Measurements from ENCODE around the gene CALHM4. TPM values are rescaled to one million over a fixed set of nuclear protein-coding genes. Genes with fewer than 3 reads are reported as not detected.
A peak's percentile ranks its signal among the peaks of the same experiment; 100 is the strongest.

Gene CALHM4
- total RNA-seq, 6 experiments from 2014 or later: not detected

- H3K27ac ChIP-seq: no peak overlapping the region
- no peaks in the 10 kb centered on the region for H3K9me3 ChIP-seq
- ATAC-seq: no peak
These were observed 11.1 kb upstream of the CALHM4 start for GRCh38 chr6:116542426-116542825.

GRCh38 chr6:116543149-116543548 is 10.4 kb upstream of the CALHM4 start:
- no peak for DNase-seq
- no peaks in the 10 kb centered on the region for H3K9me3 ChIP-seq
- H3K27me3 ChIP-seq: no peaks in the 10 kb centered on the region
- no peaks in the 10 kb centered on the region for H3K4me1 ChIP-seq
- ATAC-seq: no peak
- intact Hi-C loops (cut with DNase I): no loop called here
- H3K27ac ChIP-seq: no peak overlapping the region
- no peak for TF ChIP-seq POLR2A (IDR thresholded peaks at IDR 0.05)
- TF ChIP-seq, protein P1, sequence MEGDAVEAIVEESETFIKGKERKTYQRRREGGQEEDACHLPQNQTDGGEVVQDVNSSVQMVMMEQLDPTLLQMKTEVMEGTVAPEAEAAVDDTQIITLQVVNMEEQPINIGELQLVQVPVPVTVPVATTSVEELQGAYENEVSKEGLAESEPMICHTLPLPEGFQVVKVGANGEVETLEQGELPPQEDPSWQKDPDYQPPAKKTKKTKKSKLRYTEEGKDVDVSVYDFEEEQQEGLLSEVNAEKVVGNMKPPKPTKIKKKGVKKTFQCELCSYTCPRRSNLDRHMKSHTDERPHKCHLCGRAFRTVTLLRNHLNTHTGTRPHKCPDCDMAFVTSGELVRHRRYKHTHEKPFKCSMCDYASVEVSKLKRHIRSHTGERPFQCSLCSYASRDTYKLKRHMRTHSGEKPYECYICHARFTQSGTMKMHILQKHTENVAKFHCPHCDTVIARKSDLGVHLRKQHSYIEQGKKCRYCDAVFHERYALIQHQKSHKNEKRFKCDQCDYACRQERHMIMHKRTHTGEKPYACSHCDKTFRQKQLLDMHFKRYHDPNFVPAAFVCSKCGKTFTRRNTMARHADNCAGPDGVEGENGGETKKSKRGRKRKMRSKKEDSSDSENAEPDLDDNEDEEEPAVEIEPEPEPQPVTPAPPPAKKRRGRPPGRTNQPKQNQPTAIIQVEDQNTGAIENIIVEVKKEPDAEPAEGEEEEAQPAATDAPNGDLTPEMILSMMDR (IDR thresholded peaks at IDR 0.05): no peak
- no peak overlapping the region for H3K4me3 ChIP-seq
- no peaks in the 10 kb centered on the region for H3K36me3 ChIP-seq

More at GRCh38 chr6:116542426-116542825, 11.1 kb upstream of the CALHM4 start:
- Histone ChIP-seq H3K4me1 (no peaks in the 10 kb centered on the region), H3K27me3 (no peaks in the 10 kb centered on the region), H3K36me3 (no peaks in the 10 kb centered on the region), H3K4me3 (no peak overlapping the region)
- TF ChIP-seq, protein P1 (IDR thresholded peaks at IDR 0.05): no peak
- TF ChIP-seq POLR2A (IDR thresholded peaks at IDR 0.05): no peak
- no peak for DNase-seq
- intact Hi-C loops (cut with DNase I): no loop called here

- TF ChIP-seq, protein P1 (IDR thresholded peaks at IDR 0.05): no peak
- no peak for TF ChIP-seq POLR2A (IDR thresholded peaks at IDR 0.05)
- Histone ChIP-seq H3K9me3 (no peaks in the 10 kb centered on the region), H3K4me1 (peaks cover 0 to 5% (median 0%) of the 10 kb centered on the region in 4 donors), H3K27me3 (no peaks in the 10 kb centered on the region), H3K27ac (no peak within 1 kb of the TSS), H3K4me3 (no peak within 1 kb of the TSS), H3K36me3 (no peaks in the 10 kb centered on the region)
- DNase-seq: no peak
- WGBS (ENCODE audit: insufficient coverage, low coverage, low lambda C conversion rate, missing lambda C conversion rate): 61% methylated on average over 4 of the region's 4 CpGs
- intact Hi-C loops (cut with DNase I): no loop called here
- ATAC-seq: no peak
These were observed 7.9 kb upstream of the CALHM4 start, which contains the start of gene TRAPPC3L for GRCh38 chr6:116545651-116546050. Gene TRAPPC3L (minus strand): TSS chr6:116545684. CDS start chr6:116545514, 170 bp downstream.

- no peaks in the 10 kb centered on the region for H3K27me3 ChIP-seq
- H3K27ac ChIP-seq: no peak overlapping the region
- H3K36me3 ChIP-seq: no peaks in the 10 kb centered on the region
- H3K4me3 ChIP-seq: no peak overlapping the region
- H3K9me3 ChIP-seq: no peaks in the 10 kb centered on the region
- no peak for TF ChIP-seq POLR2A (IDR thresholded peaks at IDR 0.05)
- TF ChIP-seq, protein P1 (IDR thresholded peaks at IDR 0.05): no peak
- 94% methylated on average over 4 of the region's 6 CpGs for WGBS (ENCODE audit: insufficient coverage, low coverage, low lambda C conversion rate, missing lambda C conversion rate)
- H3K4me1 ChIP-seq: peaks cover 0 to 5% (median 0%) of the 10 kb centered on the region in 4 donors
- intact Hi-C loops (cut with DNase I): no loop called here
- ATAC-seq: no peak
- no peak for DNase-seq
These were observed 6.2 kb upstream of the CALHM4 start for GRCh38 chr6:116547358-116547757.

GRCh38 chr6:116550796-116551195 is 2.8 kb upstream of the CALHM4 start:
- H3K27me3 ChIP-seq: no peaks in the 10 kb centered on the region
- H3K4me3 ChIP-seq: no peak overlapping the region
- DNase-seq: peak in 2 of 3 donors; percentile 22 to 71
- H3K36me3 ChIP-seq: no peaks in the 10 kb centered on the region
- WGBS (ENCODE audit: insufficient coverage, low coverage, low lambda C conversion rate, missing lambda C conversion rate): 30% methylated on average over 4 of the region's 4 CpGs
- H3K27ac ChIP-seq: peak overlapping the region in 1 of 3 donors; percentile 37
- H3K9me3 ChIP-seq: no peaks in the 10 kb centered on the region
- TF ChIP-seq POLR2A (IDR thresholded peaks at IDR 0.05): no peak
- TF ChIP-seq, protein P1 (IDR thresholded peaks at IDR 0.05): no peak
- intact Hi-C loops (cut with DNase I): no loop called here
- H3K4me1 ChIP-seq: peaks cover 0 to 5% (median 0%) of the 10 kb centered on the region in 4 donors
- peak; percentile 83 to 98 (median 94) for ATAC-seq

Measured in right lobe of liver (tissue), 6 donors.